Glutamatergic neuron (in vitro differentiated cells): ENCODE data around the gene CYP2C19. TPM values are rescaled to one million over a fixed set of nuclear protein-coding genes. Genes with fewer than 3 reads are reported as not detected.
"Not testable (repeated sequence)": the region's sequence is repeated elsewhere in the genome, so short reads cannot be mapped to it uniquely, and the experiment has no call there.

ENCODE experiments used
- DNase-seq: peaks from one replicate; pipeline ENCODE4 v3.0.0; 2022
- H3K27ac Mint-ChIP-seq: one replicate; pipeline ENCODE4 v1.8.0; 2020; ENCODE audit warnings: mild to moderate bottlenecking, mixed read lengths, inconsistent platforms; ENCODE audit not compliant: unreplicated experiment
- H3K27me3 Mint-ChIP-seq: one replicate; pipeline ENCODE4 v1.8.0; 2020; ENCODE audit warnings: mild to moderate bottlenecking, moderate library complexity, mixed read lengths, inconsistent platforms; ENCODE audit not compliant: unreplicated experiment
- H3K36me3 Mint-ChIP-seq: one replicate; pipeline ENCODE4 v1.8.0; 2020; ENCODE audit warnings: mild to moderate bottlenecking, mixed read lengths, inconsistent platforms; ENCODE audit not compliant: unreplicated experiment
- H3K4me1 Mint-ChIP-seq: one replicate; pipeline ENCODE4 v1.8.0; 2020; ENCODE audit warnings: mild to moderate bottlenecking, low read depth, mixed read lengths, inconsistent platforms; ENCODE audit not compliant: unreplicated experiment
- H3K4me3 Mint-ChIP-seq: one replicate; pipeline ENCODE4 v1.8.0; 2020; ENCODE audit warnings: mild to moderate bottlenecking, mixed read lengths, inconsistent platforms; ENCODE audit not compliant: unreplicated experiment
- H3K9me3 Mint-ChIP-seq: one replicate; pipeline ENCODE4 v1.8.0; 2020; ENCODE audit warnings: mild to moderate bottlenecking, moderate library complexity, mixed read lengths, inconsistent platforms; ENCODE audit not compliant: unreplicated experiment
- total RNA-seq: library from RNA; stranded (reverse); fragmentation: NEBNext Ultra II Directional; extraction: Animal tissue kit (Norgen Biotek cat#: 25700); gene quantifications from one replicate; pipeline ENCODE4 v1.2.1, GENCODE V29; 2021; ENCODE audit not compliant: unreplicated experiment
- TF ChIP-seq, protein P1 (sequence below): fragments of 200-600 bp; sonication (generic); IDR thresholded peaks from one replicate; pipeline ENCODE4 v1.5.0; 2021; ENCODE audit not compliant: partially characterized antibody, unreplicated experiment

CYP2C19 gene
- total RNA-seq, 1 donor from 2014 or later: not detected

DNA sequence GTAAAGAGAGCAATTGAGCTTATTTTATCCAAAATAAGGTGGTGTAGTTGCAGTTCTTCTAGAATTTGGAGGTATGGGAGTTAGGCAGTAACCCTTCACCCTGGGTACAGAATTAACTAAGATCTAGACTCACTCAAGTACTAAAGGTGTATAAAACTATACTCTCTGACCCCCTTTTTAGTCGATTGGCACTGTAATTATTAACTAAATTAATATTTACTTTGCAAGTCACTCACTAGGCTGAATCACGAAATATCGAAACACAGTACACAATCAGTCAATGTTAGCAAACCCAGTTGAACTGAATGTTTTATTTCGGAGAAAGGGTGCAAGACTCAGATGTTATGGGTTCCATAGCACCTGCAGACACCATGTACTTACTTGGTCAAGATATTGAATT lies 14.6 kb upstream of the CYP2C19 start:
- TF ChIP-seq, protein P1, sequence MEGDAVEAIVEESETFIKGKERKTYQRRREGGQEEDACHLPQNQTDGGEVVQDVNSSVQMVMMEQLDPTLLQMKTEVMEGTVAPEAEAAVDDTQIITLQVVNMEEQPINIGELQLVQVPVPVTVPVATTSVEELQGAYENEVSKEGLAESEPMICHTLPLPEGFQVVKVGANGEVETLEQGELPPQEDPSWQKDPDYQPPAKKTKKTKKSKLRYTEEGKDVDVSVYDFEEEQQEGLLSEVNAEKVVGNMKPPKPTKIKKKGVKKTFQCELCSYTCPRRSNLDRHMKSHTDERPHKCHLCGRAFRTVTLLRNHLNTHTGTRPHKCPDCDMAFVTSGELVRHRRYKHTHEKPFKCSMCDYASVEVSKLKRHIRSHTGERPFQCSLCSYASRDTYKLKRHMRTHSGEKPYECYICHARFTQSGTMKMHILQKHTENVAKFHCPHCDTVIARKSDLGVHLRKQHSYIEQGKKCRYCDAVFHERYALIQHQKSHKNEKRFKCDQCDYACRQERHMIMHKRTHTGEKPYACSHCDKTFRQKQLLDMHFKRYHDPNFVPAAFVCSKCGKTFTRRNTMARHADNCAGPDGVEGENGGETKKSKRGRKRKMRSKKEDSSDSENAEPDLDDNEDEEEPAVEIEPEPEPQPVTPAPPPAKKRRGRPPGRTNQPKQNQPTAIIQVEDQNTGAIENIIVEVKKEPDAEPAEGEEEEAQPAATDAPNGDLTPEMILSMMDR: no peak
- H3K27ac Mint-ChIP-seq: no peak overlapping the region
- no peaks in the 10 kb centered on the region for H3K27me3 Mint-ChIP-seq
- no peaks in the 10 kb centered on the region for H3K4me1 Mint-ChIP-seq
- H3K9me3 Mint-ChIP-seq: peaks cover 1% of the 10 kb centered on the region
- H3K36me3 Mint-ChIP-seq: peaks cover 13% of the 10 kb centered on the region
- no peak for DNase-seq
- no peak overlapping the region for H3K4me3 Mint-ChIP-seq

- TF ChIP-seq, protein P1: no peak
- H3K36me3 Mint-ChIP-seq: no peaks in the 10 kb centered on the region
- DNase-seq: no peak
- no peak overlapping the region for H3K4me3 Mint-ChIP-seq
- H3K4me1 Mint-ChIP-seq: no peaks in the 10 kb centered on the region
- H3K9me3 Mint-ChIP-seq: no peaks in the 10 kb centered on the region
- no peaks in the 10 kb centered on the region for H3K27me3 Mint-ChIP-seq
- no peak overlapping the region for H3K27ac Mint-ChIP-seq
Observed at GRCh38 chr10:94757916-94758315, 4.6 kb upstream of the CYP2C19 start.

GRCh38 chr10:94760586-94761178 lies 1.8 kb upstream of the CYP2C19 start:
- Mint-ChIP-seq H3K9me3 (no peaks in the 10 kb centered on the region), H3K4me1 (no peaks in the 10 kb centered on the region), H3K36me3 (no peaks in the 10 kb centered on the region), H3K4me3 (no peak overlapping the region), H3K27me3 (no peaks in the 10 kb centered on the region), H3K27ac (no peak overlapping the region)
- DNase-seq: no peak
- TF ChIP-seq, protein P1: no peak

- H3K27ac Mint-ChIP-seq, H3K4me3 Mint-ChIP-seq, H3K27me3 Mint-ChIP-seq, DNase-seq, H3K9me3 Mint-ChIP-seq, H3K4me1 Mint-ChIP-seq, H3K36me3 Mint-ChIP-seq: not testable (repeated sequence)
Observed at GRCh38 chr10:94775425-94775824, 12.9 kb downstream of the CYP2C19 start.

DNA sequence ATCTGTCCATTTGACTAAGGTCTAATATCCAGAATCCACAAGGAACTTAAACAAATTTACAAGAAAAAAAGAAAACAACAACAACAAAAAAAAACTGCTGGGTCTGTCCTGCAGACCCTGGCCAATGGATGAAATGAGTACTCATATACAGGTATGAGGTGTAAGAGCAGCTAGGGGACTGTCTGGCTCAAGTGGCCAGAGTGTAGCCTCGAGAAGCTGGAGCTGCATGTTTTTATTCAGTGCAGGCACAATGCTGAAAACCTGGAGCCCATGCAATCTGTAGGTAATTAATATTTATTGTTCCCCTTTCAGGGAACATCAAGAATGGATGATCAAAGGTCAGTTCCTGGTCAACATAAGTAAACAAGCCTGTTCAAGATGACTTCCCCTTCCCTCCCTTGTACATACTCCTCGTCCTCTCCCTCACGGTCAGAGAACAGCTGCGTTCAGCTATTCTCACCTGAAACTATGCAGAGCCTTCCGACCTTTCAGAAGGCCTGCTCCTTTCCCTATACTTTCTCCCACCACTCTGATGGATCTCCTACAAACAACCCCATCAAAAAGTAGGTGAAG lies 15.5 kb downstream of the CYP2C19 start:
- no peaks in the 10 kb centered on the region for H3K9me3 Mint-ChIP-seq
- TF ChIP-seq, protein P1: no peak
- no peak overlapping the region for H3K4me3 Mint-ChIP-seq
- H3K27me3 Mint-ChIP-seq: no peaks in the 10 kb centered on the region
- DNase-seq: no peak
- H3K4me1 Mint-ChIP-seq: no peaks in the 10 kb centered on the region
- no peaks in the 10 kb centered on the region for H3K36me3 Mint-ChIP-seq
- no peak overlapping the region for H3K27ac Mint-ChIP-seq
